ENCODE measurements around the gene AMDHD2. TPM values are rescaled to one million over a fixed set of nuclear protein-coding genes. Genes with fewer than 3 reads are reported as not detected.
"Not testable (repeated sequence)": the region's sequence is repeated elsewhere in the genome, so short reads cannot be mapped to it uniquely, and the experiment has no call there.

AMDHD2 gene
- total and polyA plus RNA-seq, 5 donors from 2014 or later, result 18.3 to 239 (median 18.8) TPM

GRCh38 chr16:2540912-2541311, 20.7 kb downstream of the AMDHD2 start:
- not testable (repeated sequence) for H3K4me3 ChIP-seq (ENCODE audit: low read depth, low read length); H3K9me3 Mint-ChIP-seq; H3K27ac ChIP-seq (ENCODE audit: insufficient read depth, low read length, poor library complexity, severe bottlenecking); DNase-seq; H3K9me3 ChIP-seq (ENCODE audit: control insufficient read depth in 2 of 2, low read length in 2 of 2); H3K27me3 Mint-ChIP-seq; ATAC-seq (ENCODE audit: low read depth in 2 of 2); H3K36me3 Mint-ChIP-seq; H3K36me3 ChIP-seq (ENCODE audit: control insufficient read depth, insufficient read depth, low read length); H3K27me3 ChIP-seq (ENCODE audit: control insufficient read depth, insufficient read depth, low read length)
- peaks cover 27% of the 10 kb centered on the region for H3K4me1 ChIP-seq (ENCODE audit: control insufficient read depth, insufficient read depth, low read length, poor library complexity, severe bottlenecking)
- Mint-ChIP-seq H3K27ac (peak overlapping the region in 2 of 3 donors; percentile 62 to 83), H3K4me1 (peaks cover 4 to 58% (median 34%) of the 10 kb centered on the region in 4 donors), H3K4me3 (peak overlapping the region; percentile 53 to 89 (median 58))

- Mint-ChIP-seq H3K4me3 (peak overlapping the region; percentile 15 to 89 (median 53)), H3K27ac (peak overlapping the region in 2 of 3 donors; percentile 62 to 83), H3K4me1 (peaks cover 4 to 61% (median 33%) of the 10 kb centered on the region in 4 donors)
- not testable (repeated sequence) for H3K27me3 Mint-ChIP-seq; H3K9me3 ChIP-seq (ENCODE audit: control insufficient read depth in 2 of 2, low read length in 2 of 2); H3K36me3 ChIP-seq (ENCODE audit: control insufficient read depth, insufficient read depth, low read length); H3K27me3 ChIP-seq (ENCODE audit: control insufficient read depth, insufficient read depth, low read length); DNase-seq; H3K27ac ChIP-seq (ENCODE audit: insufficient read depth, low read length, poor library complexity, severe bottlenecking); H3K4me3 ChIP-seq (ENCODE audit: low read depth, low read length); H3K9me3 Mint-ChIP-seq; ATAC-seq (ENCODE audit: low read depth in 2 of 2); H3K36me3 Mint-ChIP-seq
- H3K4me1 ChIP-seq (ENCODE audit: control insufficient read depth, insufficient read depth, low read length, poor library complexity, severe bottlenecking), result peaks cover 27% of the 10 kb centered on the region
These were observed 21.2 kb downstream of the AMDHD2 start for GRCh38 chr16:2541409-2541808.

GRCh38 chr16:2543771-2544170, 23.6 kb downstream of the AMDHD2 start:
- H3K9me3 ChIP-seq (ENCODE audit: control insufficient read depth in 2 of 2, low read length in 2 of 2); H3K36me3 Mint-ChIP-seq; DNase-seq; H3K36me3 ChIP-seq (ENCODE audit: control insufficient read depth, insufficient read depth, low read length); H3K27me3 ChIP-seq (ENCODE audit: control insufficient read depth, insufficient read depth, low read length); H3K27ac Mint-ChIP-seq; H3K9me3 Mint-ChIP-seq; H3K27ac ChIP-seq (ENCODE audit: insufficient read depth, low read length, poor library complexity, severe bottlenecking); H3K27me3 Mint-ChIP-seq; ATAC-seq (ENCODE audit: low read depth in 2 of 2); H3K4me3 ChIP-seq (ENCODE audit: low read depth, low read length): not testable (repeated sequence)
- Mint-ChIP-seq H3K4me3 (peak overlapping the region in 1 of 4 donors; percentile 12), H3K4me1 (peaks cover 4 to 57% (median 30%) of the 10 kb centered on the region in 4 donors)
- H3K4me1 ChIP-seq (ENCODE audit: control insufficient read depth, insufficient read depth, low read length, poor library complexity, severe bottlenecking), result peaks cover 20% of the 10 kb centered on the region

- H3K27ac Mint-ChIP-seq; H3K4me1 Mint-ChIP-seq; ATAC-seq (ENCODE audit: low read depth in 2 of 2); H3K36me3 ChIP-seq (ENCODE audit: control insufficient read depth, insufficient read depth, low read length); H3K9me3 ChIP-seq (ENCODE audit: control insufficient read depth in 2 of 2, low read length in 2 of 2); DNase-seq; H3K4me1 ChIP-seq (ENCODE audit: control insufficient read depth, insufficient read depth, low read length, poor library complexity, severe bottlenecking); H3K27ac ChIP-seq (ENCODE audit: insufficient read depth, low read length, poor library complexity, severe bottlenecking); H3K27me3 Mint-ChIP-seq; H3K27me3 ChIP-seq (ENCODE audit: control insufficient read depth, insufficient read depth, low read length); H3K4me3 Mint-ChIP-seq; H3K4me3 ChIP-seq (ENCODE audit: low read depth, low read length); H3K36me3 Mint-ChIP-seq; H3K9me3 Mint-ChIP-seq: not testable (repeated sequence)
These were observed 30.2 kb downstream of the AMDHD2 start for GRCh38 chr16:2550283-2550878.

- not testable (repeated sequence) for H3K36me3 Mint-ChIP-seq; H3K4me3 Mint-ChIP-seq; H3K27ac Mint-ChIP-seq; H3K27me3 ChIP-seq (ENCODE audit: control insufficient read depth, insufficient read depth, low read length); H3K36me3 ChIP-seq (ENCODE audit: control insufficient read depth, insufficient read depth, low read length); H3K4me1 ChIP-seq (ENCODE audit: control insufficient read depth, insufficient read depth, low read length, poor library complexity, severe bottlenecking); H3K4me1 Mint-ChIP-seq; DNase-seq; ATAC-seq (ENCODE audit: low read depth in 2 of 2); H3K9me3 ChIP-seq (ENCODE audit: control insufficient read depth in 2 of 2, low read length in 2 of 2); H3K9me3 Mint-ChIP-seq; H3K27me3 Mint-ChIP-seq; H3K27ac ChIP-seq (ENCODE audit: insufficient read depth, low read length, poor library complexity, severe bottlenecking); H3K4me3 ChIP-seq (ENCODE audit: low read depth, low read length)
These were observed 31.3 kb downstream of the AMDHD2 start for GRCh38 chr16:2551420-2551889.

GRCh38 chr16:2554709-2555425, 34.7 kb downstream of the AMDHD2 start:
- H3K27ac Mint-ChIP-seq; H3K9me3 Mint-ChIP-seq; H3K9me3 ChIP-seq (ENCODE audit: control insufficient read depth in 2 of 2, low read length in 2 of 2); H3K27ac ChIP-seq (ENCODE audit: insufficient read depth, low read length, poor library complexity, severe bottlenecking); DNase-seq; H3K36me3 ChIP-seq (ENCODE audit: control insufficient read depth, insufficient read depth, low read length); H3K4me3 Mint-ChIP-seq; H3K27me3 Mint-ChIP-seq; H3K27me3 ChIP-seq (ENCODE audit: control insufficient read depth, insufficient read depth, low read length); H3K4me1 ChIP-seq (ENCODE audit: control insufficient read depth, insufficient read depth, low read length, poor library complexity, severe bottlenecking); H3K4me3 ChIP-seq (ENCODE audit: low read depth, low read length); H3K36me3 Mint-ChIP-seq; H3K4me1 Mint-ChIP-seq: not testable (repeated sequence)
- ATAC-seq (ENCODE audit: low read depth in 2 of 2), result peak in 1 of 2 donors; percentile 29

- not testable (repeated sequence) for H3K36me3 Mint-ChIP-seq; H3K9me3 Mint-ChIP-seq; H3K4me1 Mint-ChIP-seq; DNase-seq; ATAC-seq (ENCODE audit: low read depth in 2 of 2); H3K27me3 Mint-ChIP-seq; H3K27ac Mint-ChIP-seq; H3K9me3 ChIP-seq (ENCODE audit: control insufficient read depth in 2 of 2, low read length in 2 of 2); H3K27me3 ChIP-seq (ENCODE audit: control insufficient read depth, insufficient read depth, low read length); H3K4me3 ChIP-seq (ENCODE audit: low read depth, low read length); H3K4me3 Mint-ChIP-seq; H3K4me1 ChIP-seq (ENCODE audit: control insufficient read depth, insufficient read depth, low read length, poor library complexity, severe bottlenecking); H3K36me3 ChIP-seq (ENCODE audit: control insufficient read depth, insufficient read depth, low read length); H3K27ac ChIP-seq (ENCODE audit: insufficient read depth, low read length, poor library complexity, severe bottlenecking)
These were observed 37.0 kb downstream of the AMDHD2 start for GRCh38 chr16:2557150-2557549.
